HepG2 (cell line): ENCODE results near the gene UBR4. TPM values are rescaled to one million over a fixed set of nuclear protein-coding genes. Genes with fewer than 3 reads are reported as not detected.
A peak's percentile ranks its signal among the peaks of the same experiment; 100 is the strongest.

ENCODE experiments used
- IKZF5 ChIP-seq: IDR thresholded peaks from 2 replicates; pipeline ENCODE4 v1.6.1; 2018; ENCODE audit warnings: missing genetic modification reagents, mild to moderate bottlenecking, missing compliant biosample characterization
- KAT7 ChIP-seq: IDR thresholded peaks from 2 replicates; pipeline ENCODE4 v1.6.1; 2018; ENCODE audit warnings: borderline replicate concordance, missing compliant biosample characterization
- PPARG ChIP-seq: conservative IDR thresholded peaks from 2 replicates; pipeline ENCODE4 v1.6.1; 2016; ENCODE audit warnings: missing biosample characterization, missing genetic modification reagents
- RERE ChIP-seq: IDR thresholded peaks from 2 replicates; pipeline ENCODE4 v1.6.1; 2016; ENCODE audit warnings: low read depth, missing genetic modification reagents, missing compliant biosample characterization
- UBTF ChIP-seq: sonication (generic); formaldehyde crosslinking; IDR thresholded peaks from 2 replicates; pipeline ENCODE4 v1.4.0; 2020; ENCODE audit warnings: mild to moderate bottlenecking, missing genetic modification reagents
- ZIK1 ChIP-seq: sonication (generic); formaldehyde crosslinking; IDR thresholded peaks from 2 replicates; pipeline ENCODE4 v1.5.0; 2020; ENCODE audit warnings: mild to moderate bottlenecking, low read depth, missing genetic modification reagents, borderline replicate concordance
- ZKSCAN5 ChIP-seq: sonication (generic); formaldehyde crosslinking; IDR thresholded peaks from 2 replicates; pipeline ENCODE4 v1.5.1; 2020; ENCODE audit warnings: mild to moderate bottlenecking, missing genetic modification reagents
- ZKSCAN8 ChIP-seq: IDR thresholded peaks from 2 replicates; pipeline ENCODE4 v1.6.1; 2016; ENCODE audit warnings: borderline replicate concordance, missing genetic modification reagents, missing compliant biosample characterization
- ZNF142 ChIP-seq: sonication (generic); formaldehyde crosslinking; IDR thresholded peaks from 2 replicates; pipeline ENCODE4 v1.4.0; 2020; ENCODE audit warnings: missing genetic modification reagents
- ZNF24 ChIP-seq: fragments of 450-650 bp; IDR thresholded peaks from 2 replicates; pipeline ENCODE4 v1.6.1; 2017; ENCODE audit warnings: antibody characterized with exemption, mild to moderate bottlenecking
- ZNF737 ChIP-seq: sonication (generic); formaldehyde crosslinking; IDR thresholded peaks from 2 replicates; pipeline ENCODE4 v1.5.0; 2020; ENCODE audit warnings: missing genetic modification reagents, mild to moderate bottlenecking, borderline replicate concordance
- ZNF777 ChIP-seq: sonication (generic); formaldehyde crosslinking; IDR thresholded peaks from 2 replicates; pipeline ENCODE4 v1.4.0; 2020; ENCODE audit warnings: missing genetic modification reagents
- ZNF850 ChIP-seq: sonication (generic); formaldehyde crosslinking; conservative IDR thresholded peaks from 2 replicates; pipeline ENCODE4 v1.9.0; 2021; ENCODE audit warnings: mild to moderate bottlenecking, missing genetic modification reagents
- polyA plus RNA-seq, 8 experiments: library from polyadenylated mRNA; depleted of rRNA in 3 of 8; stranded (reverse) in 7 of 8; unstranded in 1 of 8; fragments of >200 nt; fragmentation: Illumina TruSeq in 4 of 8; extraction: Trizol in 4 of 8; gene quantifications; 2 replicates each; pipeline versions ENCODE4 v1.2.1 to v1.2.3, GENCODE V29; 2011 to 2016; ENCODE audit warnings: low read depth in 4 of 8, missing spikeins in 1 of 8, mixed read lengths in 1 of 8; ENCODE audit not compliant: insufficient read depth in 1 of 8
- total RNA-seq, 5 experiments: library from RNA; depleted of rRNA; stranded (reverse); fragments of >200 nt; fragmentation: Illumina TruSeq; extraction: Trizol; gene quantifications; 2 replicates each; pipeline ENCODE4 v1.2.3, GENCODE V29; 2016; ENCODE audit warnings: low read depth in 1 of 5

The UBR4 gene
- total and polyA plus RNA-seq, 2 of the 13 experiments (the other 11 are each of a cell fraction or from before 2014, with no cell fraction given), result 59.1 to 106 TPM

DNA sequence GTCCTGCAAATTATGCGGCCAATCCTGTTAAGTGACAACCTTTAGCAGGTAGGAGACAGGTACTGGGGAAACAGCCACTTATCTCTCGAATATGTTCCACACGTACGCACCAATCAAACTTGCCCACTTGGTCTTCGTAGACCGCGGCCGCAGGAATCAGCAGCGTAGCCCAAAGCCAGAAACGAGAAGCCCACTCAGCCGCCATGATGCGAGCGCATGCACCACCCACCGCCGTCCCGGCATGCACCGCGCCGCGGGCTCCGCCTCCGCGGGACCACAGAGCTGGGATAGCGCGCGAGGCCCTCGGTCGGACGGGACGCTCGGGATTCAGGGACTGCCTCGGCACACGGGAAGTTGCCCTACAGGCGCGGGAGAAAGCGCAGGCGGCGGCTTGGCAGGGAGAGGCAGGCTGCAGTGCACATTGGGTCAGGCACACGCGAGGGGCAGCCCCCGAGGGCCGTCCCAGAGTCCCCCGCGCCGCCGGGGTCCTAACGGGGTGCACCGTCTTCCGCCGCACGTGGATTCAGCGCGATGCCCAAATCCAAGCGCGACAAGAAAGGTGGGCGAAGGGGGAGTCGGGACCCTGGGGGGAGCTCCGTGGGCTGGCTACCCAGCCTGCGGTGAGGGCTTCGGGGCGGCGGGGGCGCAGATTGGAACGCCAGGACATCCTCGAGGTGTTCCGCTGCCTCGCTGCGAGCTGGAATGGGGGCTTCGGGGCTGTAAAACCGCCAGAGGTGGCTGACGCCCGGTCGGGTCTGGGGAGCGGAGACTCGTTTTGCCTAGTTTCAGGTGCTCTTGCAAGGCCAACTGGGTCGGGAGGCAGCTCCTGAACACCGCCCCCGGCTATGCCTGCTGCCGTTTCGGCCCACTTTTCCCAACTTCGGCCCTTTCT, 41.5 kb upstream of the UBR4 start, which contains the start of the genes EMC1 and MRTO4 (continued):
- 0 out of 2 replicates have a peak, but pooled peaks have one; percentile 59 for TF ChIP-seq RERE (CRISPR knock-in tag)
- TF ChIP-seq ZNF24, result no peak
- no peak for TF ChIP-seq ZKSCAN5 (CRISPR knock-in tag)
- TF ChIP-seq ZIK1 (CRISPR knock-in tag), result peak; percentile 96
- TF ChIP-seq ZKSCAN8 (CRISPR knock-in tag), result no peak
- TF ChIP-seq UBTF (CRISPR knock-in tag), result peak; percentile 68
- peak; percentile 16; the same call in 1 of the 2 replicates for TF ChIP-seq ZNF777 (CRISPR knock-in tag)
- TF ChIP-seq ZNF142, result no peak
- TF ChIP-seq PPARG, result peak; percentile 54
- TF ChIP-seq KAT7 (CRISPR knock-in tag), result peak; percentile 62; the same call in 1 of the 2 replicates
- peak; percentile 51; the same call in 1 of the 2 replicates for TF ChIP-seq ZNF737 (CRISPR knock-in tag)
- peak; percentile 92; the same call in 1 of the 2 replicates for TF ChIP-seq ZNF850 (CRISPR knock-in tag)
- TF ChIP-seq IKZF5, result peak; percentile 88
